Endodermal cell (in vitro differentiated cells): ENCODE data around the gene GGT6. TPM values are rescaled to one million over a fixed set of nuclear protein-coding genes. Genes with fewer than 3 reads are reported as not detected.

ENCODE experiments used
- DNase-seq: peaks from one replicate; pipeline ENCODE4 v3.0.0-alpha.2; 2017
- H3K27ac ChIP-seq: 2 replicates; pipeline ENCODE4 v1.5.1; 2013; ENCODE audit warnings: mild to moderate bottlenecking, low read depth, low read length, moderate library complexity
- H3K27me3 ChIP-seq: 2 replicates; pipeline ENCODE4 v1.6.1; 2013; ENCODE audit warnings: mild to moderate bottlenecking, low read length, moderate library complexity; ENCODE audit not compliant: insufficient read depth, control insufficient read depth, poor library complexity, severe bottlenecking
- H3K36me3 ChIP-seq: 2 replicates; pipeline ENCODE4 v1.7.0; 2013; ENCODE audit warnings: mild to moderate bottlenecking, low read length, moderate library complexity; ENCODE audit not compliant: control insufficient read depth, insufficient read depth
- H3K4me1 ChIP-seq: one replicate; pipeline ENCODE4 v1.7.0; 2013; ENCODE audit warnings: low read length; ENCODE audit not compliant: control insufficient read depth, insufficient read depth
- H3K4me3 ChIP-seq: 2 replicates; pipeline ENCODE4 v1.5.1; 2013; ENCODE audit warnings: mild to moderate bottlenecking, low read length, moderate library complexity
- H3K9ac ChIP-seq: 2 replicates; pipeline ENCODE4 v1.6.1; 2013; ENCODE audit warnings: mild to moderate bottlenecking, low read length, moderate library complexity; ENCODE audit not compliant: poor library complexity, severe bottlenecking; ENCODE audit errors: extremely low read depth
- H3K9me3 ChIP-seq: 2 replicates; pipeline ENCODE4 v1.6.1; 2013; ENCODE audit warnings: mild to moderate bottlenecking, low read length, moderate library complexity; ENCODE audit not compliant: control insufficient read depth
- H3K27ac Mint-ChIP-seq: 2 replicates; pipeline ENCODE4 v1.8.0; 2020; ENCODE audit warnings: mixed read lengths
- H3K27me3 Mint-ChIP-seq: 2 replicates; pipeline ENCODE4 v1.8.0; 2021; ENCODE audit warnings: mild to moderate bottlenecking, mixed read lengths; ENCODE audit not compliant: insufficient read depth
- H3K36me3 Mint-ChIP-seq: 2 replicates; pipeline ENCODE4 v1.8.0; 2020; ENCODE audit warnings: low read depth, mixed read lengths
- H3K4me1 Mint-ChIP-seq: 2 replicates; pipeline ENCODE4 v1.8.0; 2020; ENCODE audit warnings: mixed read lengths
- H3K4me3 Mint-ChIP-seq: 2 replicates; pipeline ENCODE4 v1.8.0; 2020; ENCODE audit warnings: mild to moderate bottlenecking, moderate library complexity, mixed read lengths
- H3K9me3 Mint-ChIP-seq: 2 replicates; pipeline ENCODE4 v1.8.0; 2020; ENCODE audit warnings: mild to moderate bottlenecking, mixed read lengths
- CTCF ChIP-seq: fragments of 200-600 bp; sonication (generic); conservative IDR thresholded peaks from 2 replicates; pipeline ENCODE4 v1.5.0; 2021; ENCODE audit warnings: antibody characterized with exemption, mild to moderate bottlenecking
- WGBS, 2 experiments: methylation state at CpG; one replicate each; pipeline versions ENCODE4 v1.1.5 to v1.1.7; 2013; ENCODE audit warnings: missing lambda C conversion rate in 2 of 2, mixed read lengths in 1 of 2; ENCODE audit not compliant: insufficient coverage in 1 of 2, insufficient read length in 1 of 2; 5-methylcytosine and 5-hydroxymethylcytosine counted together
- total RNA-seq, 2 donors: library from RNA; stranded (reverse); fragmentation: NEBNext Ultra II Directional in 1 of 2; extraction: Animal tissue kit (Norgen Biotek cat#: 25700) in 1 of 2; gene quantifications; 2 replicates in 1 of 2; 3 replicates in 1 of 2; pipeline ENCODE4 v1.2.1, GENCODE V29; 2021

The GGT6 gene
- total RNA-seq, 2 donors from 2014 or later, result not detected

- H3K27me3 Mint-ChIP-seq, result peaks cover 6% of the 10 kb centered on the region
- WGBS, 2 experiments, result 93 to 97% methylated on average over 5 of the region's 5 CpGs
- H3K27ac Mint-ChIP-seq, result no peak overlapping the region
- Histone ChIP-seq H3K9me3 (no peaks in the 10 kb centered on the region), H3K9ac (no peak overlapping the region), H3K27me3 (no peaks in the 10 kb centered on the region), H3K4me1 (no peaks in the 10 kb centered on the region), H3K36me3 (no peaks in the 10 kb centered on the region), H3K27ac (no peak overlapping the region), H3K4me3 (no peak overlapping the region)
- H3K4me3 Mint-ChIP-seq, result no peak overlapping the region
- no peak for DNase-seq
- no peaks in the 10 kb centered on the region for H3K4me1 Mint-ChIP-seq
- no peaks in the 10 kb centered on the region for H3K9me3 Mint-ChIP-seq
- TF ChIP-seq CTCF, result no peak
- H3K36me3 Mint-ChIP-seq, result no peaks in the 10 kb centered on the region
Measured at GRCh38 chr17:4515501-4515900, 44.9 kb downstream of the GGT6 start.

GRCh38 chr17:4514779-4515178, 45.6 kb downstream of the GGT6 start:
- no peak overlapping the region for H3K4me3 Mint-ChIP-seq
- no peaks in the 10 kb centered on the region for H3K4me1 Mint-ChIP-seq
- no peak overlapping the region for H3K27ac ChIP-seq
- H3K4me3 ChIP-seq, result no peak overlapping the region
- H3K9me3 Mint-ChIP-seq, result no peaks in the 10 kb centered on the region
- WGBS, 2 experiments, result 74 to 91% methylated on average over 4 to 11 of the region's 11 CpGs
- H3K27me3 ChIP-seq, result no peaks in the 10 kb centered on the region
- no peak for TF ChIP-seq CTCF
- no peak overlapping the region for H3K27ac Mint-ChIP-seq
- no peaks in the 10 kb centered on the region for H3K36me3 ChIP-seq
- no peak overlapping the region for H3K9ac ChIP-seq
- H3K27me3 Mint-ChIP-seq, result peaks cover 8% of the 10 kb centered on the region
- no peaks in the 10 kb centered on the region for H3K36me3 Mint-ChIP-seq
- H3K9me3 ChIP-seq, result no peaks in the 10 kb centered on the region
- DNase-seq, result no peak
- H3K4me1 ChIP-seq, result no peaks in the 10 kb centered on the region

- H3K4me3 ChIP-seq, result no peak overlapping the region
- no peaks in the 10 kb centered on the region for H3K4me1 ChIP-seq
- 89% methylated on average over 6 of the region's 7 CpGs; no CpG with 5 or more reads in 1 of the 2 experiments for WGBS, 2 experiments
- peak; percentile 79 for DNase-seq
- no peaks in the 10 kb centered on the region for H3K27me3 ChIP-seq
- H3K27ac ChIP-seq, result no peak overlapping the region
- Mint-ChIP-seq H3K27me3 (peaks cover 9% of the 10 kb centered on the region), H3K9me3 (no peaks in the 10 kb centered on the region), H3K4me1 (no peaks in the 10 kb centered on the region), H3K36me3 (no peaks in the 10 kb centered on the region), H3K27ac (no peak overlapping the region), H3K4me3 (no peak overlapping the region)
- H3K9ac ChIP-seq, result no peak overlapping the region
- H3K36me3 ChIP-seq, result no peaks in the 10 kb centered on the region
- H3K9me3 ChIP-seq, result no peaks in the 10 kb centered on the region
- TF ChIP-seq CTCF, result no peak
Measured at GRCh38 chr17:4514206-4514605, 46.2 kb downstream of the GGT6 start.
